Progenitor cell of endocrine pancreas (in vitro differentiated cells): ENCODE data around the gene FPR2. TPM values are rescaled to one million over a fixed set of nuclear protein-coding genes. Genes with fewer than 3 reads are reported as not detected.

Experiments
- DNase-seq: peaks from one replicate; pipeline ENCODE4 v3.0.0; 2021; ENCODE audit warnings: low spot score; ENCODE audit not compliant: unreplicated experiment
- H3K27ac Mint-ChIP-seq: 2 replicates; pipeline ENCODE4 v1.8.0; 2021; ENCODE audit warnings: mild to moderate bottlenecking, moderate library complexity, mixed read lengths
- H3K27me3 Mint-ChIP-seq: 2 replicates; pipeline ENCODE4 v1.8.0; 2021; ENCODE audit warnings: mixed read lengths
- H3K36me3 Mint-ChIP-seq: 2 replicates; pipeline ENCODE4 v1.8.0; 2022; ENCODE audit warnings: mixed read lengths; ENCODE audit not compliant: insufficient read depth
- H3K4me1 Mint-ChIP-seq: 2 replicates; pipeline ENCODE4 v1.8.0; 2021; ENCODE audit warnings: low read depth, mixed read lengths
- H3K4me3 Mint-ChIP-seq: 2 replicates; pipeline ENCODE4 v1.8.0; 2021; ENCODE audit warnings: low read depth, mild to moderate bottlenecking, moderate library complexity, mixed read lengths
- H3K9me3 Mint-ChIP-seq: 2 replicates; pipeline ENCODE4 v1.8.0; 2021; ENCODE audit warnings: low read depth, mixed read lengths
- CTCF ChIP-seq: fragments of 200-600 bp; sonication (generic); IDR thresholded peaks from one replicate; pipeline ENCODE4 v1.5.0; 2021; ENCODE audit warnings: antibody characterized with exemption, mild to moderate bottlenecking; ENCODE audit not compliant: unreplicated experiment
- total RNA-seq: library from RNA; stranded (reverse); gene quantifications from 2 replicates; pipeline ENCODE4 v1.2.1, GENCODE V29; 2021

Gene FPR2
- total RNA-seq, 1 donor from 2014 or later, result not detected

GRCh38 chr19:51796195-51796679 lies 35.3 kb downstream of the FPR2 start:
- Mint-ChIP-seq H3K27me3 (no peaks in the 10 kb centered on the region), H3K9me3 (peaks cover 22% of the 10 kb centered on the region)
- no peak for DNase-seq

GRCh38 chr19:51797480-51797879 lies 36.5 kb downstream of the FPR2 start:
- H3K36me3 Mint-ChIP-seq, result no peaks in the 10 kb centered on the region
- peaks cover 22% of the 10 kb centered on the region for H3K9me3 Mint-ChIP-seq
- DNase-seq, result no peak
- no peaks in the 10 kb centered on the region for H3K4me1 Mint-ChIP-seq
- no peak for TF ChIP-seq CTCF
- H3K4me3 Mint-ChIP-seq, result no peak overlapping the region
- H3K27me3 Mint-ChIP-seq, result no peaks in the 10 kb centered on the region
- no peak overlapping the region for H3K27ac Mint-ChIP-seq

More at GRCh38 chr19:51796195-51796679, 35.3 kb downstream of the FPR2 start:
- no peaks in the 10 kb centered on the region for H3K36me3 Mint-ChIP-seq
- no peak overlapping the region for H3K4me3 Mint-ChIP-seq
- H3K27ac Mint-ChIP-seq, result no peak overlapping the region
- no peaks in the 10 kb centered on the region for H3K4me1 Mint-ChIP-seq
- TF ChIP-seq CTCF, result no peak

- H3K4me3 Mint-ChIP-seq, result no peak overlapping the region
- no peaks in the 10 kb centered on the region for H3K36me3 Mint-ChIP-seq
- H3K27me3 Mint-ChIP-seq, result no peaks in the 10 kb centered on the region
- TF ChIP-seq CTCF, result no peak
- peaks cover 23% of the 10 kb centered on the region for H3K9me3 Mint-ChIP-seq
- no peaks in the 10 kb centered on the region for H3K4me1 Mint-ChIP-seq
- no peak overlapping the region for H3K27ac Mint-ChIP-seq
- no peak for DNase-seq
Observed at GRCh38 chr19:51798062-51798461, 37.1 kb downstream of the FPR2 start.

- no peaks in the 10 kb centered on the region for H3K36me3 Mint-ChIP-seq
- DNase-seq, result no peak
Observed at GRCh38 chr19:51799034-51799773, 38.2 kb downstream of the FPR2 start.

More at GRCh38 chr19:51799034-51799773, 38.2 kb downstream of the FPR2 start:
- no peak overlapping the region for H3K4me3 Mint-ChIP-seq
- TF ChIP-seq CTCF, result no peak
- H3K9me3 Mint-ChIP-seq, result peaks cover 23% of the 10 kb centered on the region
- H3K4me1 Mint-ChIP-seq, result no peaks in the 10 kb centered on the region
- H3K27me3 Mint-ChIP-seq, result no peaks in the 10 kb centered on the region
- H3K27ac Mint-ChIP-seq, result no peak overlapping the region
